ENCODE results near the gene AGTRAP. TPM values are rescaled to one million over a fixed set of nuclear protein-coding genes. Genes with fewer than 3 reads are reported as not detected.

AGTRAP gene
- total and polyA plus RNA-seq, 9 of the 15 experiments (the other 6 are each of a cell fraction or from before 2014, with no cell fraction given): 26.8 to 105 (median 57.5) TPM

GRCh38 chr1:11794446-11795237, 58.7 kb downstream of the AGTRAP start (continued):
- TF ChIP-seq CBX2 (IDR thresholded peaks at IDR 0.05; ENCODE audit: insufficient read depth, low read length, poor library complexity, severe bottlenecking): no peak
- TF ChIP-seq CREB1 (IDR thresholded peaks at IDR 0.05): no peak
- TF ChIP-seq CREB1 (CRISPR knock-in tag; IDR thresholded peaks at IDR 0.05): no peak; the same call in 1 of the 2 replicates
- TF ChIP-seq HDAC1 (IDR thresholded peaks at IDR 0.05): no peak
- no peak for TF ChIP-seq HDAC6 (IDR thresholded peaks at IDR 0.05; ENCODE audit: low read depth, low read length)
- no peak for TF ChIP-seq RBM39 (optimal IDR thresholded peaks at IDR 0.05; ENCODE audit: low read depth, low read length)
- TF ChIP-seq CLOCK (CRISPR knock-in tag; IDR thresholded peaks at IDR 0.05; ENCODE audit: borderline replicate concordance): no peak
- TF ChIP-seq SIN3B (IDR thresholded peaks at IDR 0.05; ENCODE audit: low read depth): no peak
- TF ChIP-seq, protein P1, sequence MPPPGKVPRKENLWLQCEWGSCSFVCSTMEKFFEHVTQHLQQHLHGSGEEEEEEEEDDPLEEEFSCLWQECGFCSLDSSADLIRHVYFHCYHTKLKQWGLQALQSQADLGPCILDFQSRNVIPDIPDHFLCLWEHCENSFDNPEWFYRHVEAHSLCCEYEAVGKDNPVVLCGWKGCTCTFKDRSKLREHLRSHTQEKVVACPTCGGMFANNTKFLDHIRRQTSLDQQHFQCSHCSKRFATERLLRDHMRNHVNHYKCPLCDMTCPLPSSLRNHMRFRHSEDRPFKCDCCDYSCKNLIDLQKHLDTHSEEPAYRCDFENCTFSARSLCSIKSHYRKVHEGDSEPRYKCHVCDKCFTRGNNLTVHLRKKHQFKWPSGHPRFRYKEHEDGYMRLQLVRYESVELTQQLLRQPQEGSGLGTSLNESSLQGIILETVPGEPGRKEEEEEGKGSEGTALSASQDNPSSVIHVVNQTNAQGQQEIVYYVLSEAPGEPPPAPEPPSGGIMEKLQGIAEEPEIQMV (tag; conservative IDR thresholded peaks at IDR 0.05; ENCODE audit: low read depth): no peak
- TF ChIP-seq MED1 (CRISPR knock-in tag; IDR thresholded peaks at IDR 0.05; ENCODE audit: borderline replicate concordance): no peak
- no peak for TF ChIP-seq HMGN3 (IDR thresholded peaks at IDR 0.05; ENCODE audit: borderline replicate concordance, extremely low read depth, insufficient read length, low read depth, low read length)
- TF ChIP-seq ASH1L (IDR thresholded peaks at IDR 0.05; ENCODE audit: borderline replicate concordance, low read depth, partially characterized antibody): no peak
- no peak for TF ChIP-seq FOSL1 (tag; conservative IDR thresholded peaks at IDR 0.05)
- no peak for TF ChIP-seq TRIM28 (IDR thresholded peaks at IDR 0.05)
- no peak for TF ChIP-seq RAD51 (IDR thresholded peaks at IDR 0.05; ENCODE audit: borderline replicate concordance, low read depth)
- TF ChIP-seq, protein P2, sequence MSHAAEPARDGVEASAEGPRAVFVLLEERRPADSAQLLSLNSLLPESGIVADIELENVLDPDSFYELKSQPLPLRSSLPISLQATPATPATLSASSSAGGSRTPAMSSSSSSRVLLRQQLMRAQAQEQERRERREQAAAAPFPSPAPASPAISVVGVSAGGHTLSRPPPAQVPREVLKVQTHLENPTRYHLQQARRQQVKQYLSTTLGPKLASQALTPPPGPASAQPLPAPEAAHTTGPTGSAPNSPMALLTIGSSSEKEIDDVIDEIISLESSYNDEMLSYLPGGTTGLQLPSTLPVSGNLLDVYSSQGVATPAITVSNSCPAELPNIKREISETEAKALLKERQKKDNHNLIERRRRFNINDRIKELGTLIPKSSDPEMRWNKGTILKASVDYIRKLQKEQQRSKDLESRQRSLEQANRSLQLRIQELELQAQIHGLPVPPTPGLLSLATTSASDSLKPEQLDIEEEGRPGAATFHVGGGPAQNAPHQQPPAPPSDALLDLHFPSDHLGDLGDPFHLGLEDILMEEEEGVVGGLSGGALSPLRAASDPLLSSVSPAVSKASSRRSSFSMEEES (CRISPR knock-in tag; IDR thresholded peaks at IDR 0.05): no peak
- TF ChIP-seq LARP7 (IDR thresholded peaks at IDR 0.05): no peak
- TF ChIP-seq, protein P3, sequence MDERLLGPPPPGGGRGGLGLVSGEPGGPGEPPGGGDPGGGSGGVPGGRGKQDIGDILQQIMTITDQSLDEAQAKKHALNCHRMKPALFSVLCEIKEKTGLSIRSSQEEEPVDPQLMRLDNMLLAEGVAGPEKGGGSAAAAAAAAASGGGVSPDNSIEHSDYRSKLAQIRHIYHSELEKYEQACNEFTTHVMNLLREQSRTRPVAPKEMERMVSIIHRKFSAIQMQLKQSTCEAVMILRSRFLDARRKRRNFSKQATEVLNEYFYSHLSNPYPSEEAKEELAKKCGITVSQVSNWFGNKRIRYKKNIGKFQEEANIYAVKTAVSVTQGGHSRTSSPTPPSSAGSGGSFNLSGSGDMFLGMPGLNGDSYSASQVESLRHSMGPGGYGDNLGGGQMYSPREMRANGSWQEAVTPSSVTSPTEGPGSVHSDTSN (CRISPR knock-in tag; IDR thresholded peaks at IDR 0.05; ENCODE audit: low read depth): no peak
- TF ChIP-seq, protein P3 (tag; conservative IDR thresholded peaks at IDR 0.05; ENCODE audit: low read depth): no peak
- TF ChIP-seq PYGO2 (tag; IDR thresholded peaks at IDR 0.05): no peak
